HEK293T (cell line): ENCODE data around the gene UCHL5.

ENCODE experiments used
- ARNT ChIP-seq: fragments of 450-650 bp; IDR thresholded peaks from 2 replicates; pipeline ENCODE4 v1.6.1; 2017; ENCODE audit warnings: mild to moderate bottlenecking
- BHLHE40 ChIP-seq: fragments of 450-650 bp; IDR thresholded peaks from 2 replicates; pipeline ENCODE4 v1.6.1; 2016; ENCODE audit warnings: mild to moderate bottlenecking, moderate library complexity, borderline replicate concordance
- ELF4 ChIP-seq: fragments of 450-650 bp; IDR thresholded peaks from 2 replicates; pipeline ENCODE4 v1.6.1; 2017; ENCODE audit warnings: antibody characterized with exemption
- FOXA1 ChIP-seq: fragments of 450-650 bp; IDR thresholded peaks from 2 replicates; pipeline ENCODE4 v1.6.1; 2016; ENCODE audit warnings: mild to moderate bottlenecking
- FOXK2 ChIP-seq: fragments of 450-650 bp; IDR thresholded peaks from 2 replicates; pipeline ENCODE4 v1.6.1; 2016; ENCODE audit warnings: mild to moderate bottlenecking
- FOXM1 ChIP-seq: fragments of 450-650 bp; IDR thresholded peaks from 2 replicates; pipeline ENCODE4 v1.6.1; 2017; ENCODE audit warnings: mild to moderate bottlenecking, borderline replicate concordance
- HDGF ChIP-seq: fragments of 450-650 bp; IDR thresholded peaks from 2 replicates; pipeline ENCODE4 v1.6.1; 2017; ENCODE audit warnings: antibody characterized with exemption, borderline replicate concordance
- L3MBTL2 ChIP-seq: fragments of 450-650 bp; conservative IDR thresholded peaks from 2 replicates; pipeline ENCODE4 v1.6.1; 2016; ENCODE audit warnings: mild to moderate bottlenecking
- LEF1 ChIP-seq: fragments of 450-650 bp; IDR thresholded peaks from 2 replicates; pipeline ENCODE4 v1.6.1; 2017; ENCODE audit warnings: mild to moderate bottlenecking, borderline replicate concordance
- NFRKB ChIP-seq: fragments of 450-650 bp; IDR thresholded peaks from 2 replicates; pipeline ENCODE4 v1.6.1; 2016; ENCODE audit warnings: mild to moderate bottlenecking, moderate library complexity
- SP1 ChIP-seq: fragments of 450-650 bp; IDR thresholded peaks from 2 replicates; pipeline ENCODE4 v1.6.1; 2017
- ZNF384 ChIP-seq: fragments of 450-650 bp; IDR thresholded peaks from 2 replicates; pipeline ENCODE4 v1.6.1; 2016

DNA sequence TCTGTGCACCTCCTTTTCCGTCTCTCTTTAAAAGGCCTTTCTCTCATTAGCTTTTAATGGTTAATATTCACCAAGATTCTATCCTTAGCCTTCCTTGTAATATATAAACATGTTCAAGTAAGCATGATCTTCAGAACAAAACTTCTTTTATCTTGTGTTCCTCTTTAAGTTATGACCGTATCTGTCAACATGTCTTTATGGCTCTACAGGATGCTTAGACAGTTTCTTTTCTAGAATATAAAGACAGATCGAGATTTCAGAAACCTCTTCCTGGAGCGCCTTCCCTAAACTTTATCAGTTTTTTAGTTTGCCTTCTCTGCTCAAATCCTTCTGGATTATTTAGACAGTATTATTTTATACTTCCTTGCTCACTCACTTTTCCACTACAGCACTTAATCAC is 7.4 kb upstream of the UCHL5 start:
- no peak for TF ChIP-seq ELF4
- TF ChIP-seq BHLHE40, result no peak
- TF ChIP-seq FOXA1, result no peak
- no peak for TF ChIP-seq SP1
- TF ChIP-seq LEF1, result no peak
- no peak for TF ChIP-seq ARNT
- no peak for TF ChIP-seq FOXM1
- no peak for TF ChIP-seq NFRKB
- TF ChIP-seq FOXK2, result no peak
- TF ChIP-seq L3MBTL2, result no peak
- TF ChIP-seq HDGF, result no peak
- TF ChIP-seq ZNF384, result no peak
